Measurements from ENCODE around the gene FXYD7.

FXYD7 gene

DNA sequence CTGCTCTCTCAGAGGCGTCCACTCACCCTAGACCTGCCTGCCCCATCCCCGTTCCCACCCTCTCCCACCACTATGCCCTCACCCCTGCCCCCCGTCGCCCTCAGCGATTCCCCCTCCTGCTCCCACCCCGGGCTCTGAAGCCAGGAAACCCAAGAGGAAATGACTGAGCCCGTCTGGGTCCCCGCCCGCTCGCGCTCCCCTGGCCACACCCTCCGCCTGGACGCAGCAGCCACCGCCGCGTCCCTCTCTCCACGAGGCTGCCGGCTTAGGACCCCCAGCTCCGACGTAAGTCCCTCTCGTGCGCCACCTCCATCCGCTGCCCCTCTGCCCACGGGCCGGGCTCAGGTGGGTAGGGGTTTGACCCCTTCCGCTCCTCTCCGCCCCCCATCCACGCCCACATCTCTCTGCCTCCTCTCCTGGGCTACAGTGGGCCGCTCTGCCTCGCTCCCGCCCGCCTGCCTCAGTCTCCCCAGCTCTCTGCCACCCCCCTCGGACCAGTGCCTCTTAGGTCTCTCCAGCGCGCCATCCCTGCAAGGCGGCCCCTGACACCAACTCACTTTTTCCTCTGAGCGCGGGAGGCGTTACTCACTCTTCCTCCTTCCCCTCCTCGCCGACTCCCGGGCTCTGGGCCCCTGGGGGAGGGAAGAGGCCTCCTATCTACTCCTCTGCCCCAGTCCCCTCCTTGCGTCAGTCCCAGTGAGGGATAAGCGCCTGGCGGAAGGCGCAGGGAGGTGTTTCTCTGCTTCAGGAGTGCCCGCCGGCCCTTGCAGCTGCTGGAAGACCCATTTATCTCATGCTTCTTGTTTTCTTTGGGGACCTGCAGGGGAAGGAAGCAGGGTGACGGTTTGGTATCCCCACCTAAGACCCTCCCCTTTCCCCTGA lies 11.7 kb downstream of the FXYD7 start, which contains the start of gene FXYD5:
FXYD5 (plus strand) TSS at position 211 of the 882 bp plus-strand sequence. CDS start 816 bp downstream, outside the sequence.
- no peaks in the 10 kb centered on the region for H3K27me3 ChIP-seq (replicated peaks)
- peak; percentile 56 for DNase-seq
- H3K4me3 ChIP-seq (ENCODE audit: low read depth, low read length): peak within 1 kb of the TSS; percentile 88
- TF ChIP-seq, protein P1, sequence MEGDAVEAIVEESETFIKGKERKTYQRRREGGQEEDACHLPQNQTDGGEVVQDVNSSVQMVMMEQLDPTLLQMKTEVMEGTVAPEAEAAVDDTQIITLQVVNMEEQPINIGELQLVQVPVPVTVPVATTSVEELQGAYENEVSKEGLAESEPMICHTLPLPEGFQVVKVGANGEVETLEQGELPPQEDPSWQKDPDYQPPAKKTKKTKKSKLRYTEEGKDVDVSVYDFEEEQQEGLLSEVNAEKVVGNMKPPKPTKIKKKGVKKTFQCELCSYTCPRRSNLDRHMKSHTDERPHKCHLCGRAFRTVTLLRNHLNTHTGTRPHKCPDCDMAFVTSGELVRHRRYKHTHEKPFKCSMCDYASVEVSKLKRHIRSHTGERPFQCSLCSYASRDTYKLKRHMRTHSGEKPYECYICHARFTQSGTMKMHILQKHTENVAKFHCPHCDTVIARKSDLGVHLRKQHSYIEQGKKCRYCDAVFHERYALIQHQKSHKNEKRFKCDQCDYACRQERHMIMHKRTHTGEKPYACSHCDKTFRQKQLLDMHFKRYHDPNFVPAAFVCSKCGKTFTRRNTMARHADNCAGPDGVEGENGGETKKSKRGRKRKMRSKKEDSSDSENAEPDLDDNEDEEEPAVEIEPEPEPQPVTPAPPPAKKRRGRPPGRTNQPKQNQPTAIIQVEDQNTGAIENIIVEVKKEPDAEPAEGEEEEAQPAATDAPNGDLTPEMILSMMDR (IDR thresholded peaks at IDR 0.05; ENCODE audit: low read depth, low read length, missing control alignments): peak; percentile 36
- in situ Hi-C loops (cut with HindIII; ENCODE audit: low pct_ligation_motif_present, low sequenced_read_pairs): no loop called here
- peak within 1 kb of the TSS; percentile 53 for H3K27ac ChIP-seq
- peaks cover 12% of the 10 kb centered on the region for H3K36me3 ChIP-seq (replicated peaks)

DNA sequence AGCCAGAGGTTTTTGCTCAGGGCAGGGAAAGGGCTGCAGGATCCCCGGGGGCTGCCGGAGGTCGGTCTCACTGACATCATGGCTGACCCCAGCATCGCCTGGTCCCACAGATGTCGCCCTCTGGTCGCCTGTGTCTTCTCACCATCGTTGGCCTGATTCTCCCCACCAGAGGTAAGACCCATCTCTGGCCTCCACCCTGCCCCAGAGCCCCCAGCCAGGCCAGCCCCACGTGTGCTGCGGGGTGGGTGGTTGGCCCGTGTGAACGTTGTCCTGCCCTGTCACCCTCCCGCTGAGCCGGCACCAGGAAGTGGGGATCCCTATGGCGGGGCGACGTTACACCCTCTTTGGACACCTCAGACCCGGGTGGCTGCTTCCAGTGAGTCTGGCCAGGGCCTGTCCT lies 12.4 kb downstream of the FXYD7 start:
- DNase-seq: no peak
- Histone ChIP-seq H3K27ac (no peak overlapping the region), H3K4me3 (ENCODE audit: low read depth, low read length) (peak overlapping the region; percentile 88), H3K27me3 (replicated peaks) (no peaks in the 10 kb centered on the region), H3K36me3 (replicated peaks) (peaks cover 14% of the 10 kb centered on the region)
- TF ChIP-seq, protein P1 (IDR thresholded peaks at IDR 0.05; ENCODE audit: low read depth, low read length, missing control alignments): no peak
- in situ Hi-C loops (cut with HindIII; ENCODE audit: low pct_ligation_motif_present, low sequenced_read_pairs): no loop called here

DNA sequence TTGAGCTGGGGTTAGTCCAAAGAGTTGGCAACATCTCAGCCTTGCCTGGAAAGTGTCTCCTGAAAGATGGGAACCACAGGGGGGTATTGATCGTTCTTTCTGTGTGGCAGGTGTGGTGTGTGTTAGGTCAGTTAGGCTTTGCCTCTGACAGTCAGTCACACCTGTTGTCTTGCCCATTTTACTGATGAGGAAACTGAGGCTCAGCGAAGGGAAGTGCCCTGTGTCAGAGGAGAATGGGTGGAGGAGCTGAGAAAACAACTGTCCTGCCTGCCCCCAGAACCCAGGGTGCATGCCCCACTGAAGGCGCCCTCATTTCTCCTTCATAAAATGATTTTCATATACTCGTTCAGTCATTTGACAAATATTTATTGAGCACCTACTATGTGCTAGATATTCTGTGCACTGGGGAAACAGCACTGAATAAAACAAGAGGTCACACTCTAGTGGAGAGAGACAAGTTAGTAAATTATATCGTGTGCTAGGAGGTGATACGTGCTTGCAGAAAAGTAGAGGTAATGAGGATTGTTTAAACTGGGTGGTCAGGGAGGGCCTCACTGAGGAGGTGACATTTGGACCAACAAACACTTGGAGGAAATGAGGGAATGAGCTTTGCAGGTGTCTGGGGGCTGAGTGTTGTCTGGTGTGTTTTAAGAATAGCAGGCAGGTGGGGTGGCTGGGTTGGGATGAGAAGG lies 13.1 kb downstream of the FXYD7 start:
- no peaks in the 10 kb centered on the region for H3K27me3 ChIP-seq (replicated peaks)
- peak overlapping the region; percentile 88 for H3K4me3 ChIP-seq (ENCODE audit: low read depth, low read length)
- DNase-seq: no peak
- peaks cover 16% of the 10 kb centered on the region for H3K36me3 ChIP-seq (replicated peaks)
- in situ Hi-C loops (cut with HindIII; ENCODE audit: low pct_ligation_motif_present, low sequenced_read_pairs): no loop called here
- H3K27ac ChIP-seq: no peak overlapping the region
- TF ChIP-seq, protein P1 (IDR thresholded peaks at IDR 0.05; ENCODE audit: low read depth, low read length, missing control alignments): no peak

DNA sequence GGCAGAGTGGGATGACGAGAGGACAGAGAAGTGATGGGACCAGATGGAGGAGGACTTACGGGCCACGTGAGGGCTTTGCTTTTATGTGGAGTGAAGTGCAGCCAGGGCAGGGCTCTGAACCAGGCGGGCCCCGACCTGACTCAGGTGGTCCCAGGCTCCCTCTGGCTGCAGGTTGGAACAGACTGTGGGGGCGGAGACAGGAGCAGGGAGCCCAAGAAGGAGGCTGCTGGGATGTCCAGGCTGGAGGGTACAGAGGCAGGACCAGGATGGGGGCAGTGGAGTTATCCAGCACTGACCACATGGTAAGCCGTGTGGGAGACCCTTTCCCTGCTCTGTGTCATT lies 13.6 kb downstream of the FXYD7 start:
- Histone ChIP-seq H3K4me3 (ENCODE audit: low read depth, low read length) (no peak overlapping the region), H3K36me3 (replicated peaks) (peaks cover 22% of the 10 kb centered on the region), H3K27me3 (replicated peaks) (no peaks in the 10 kb centered on the region), H3K27ac (no peak overlapping the region)
- no peak for DNase-seq
- TF ChIP-seq, protein P1 (IDR thresholded peaks at IDR 0.05; ENCODE audit: low read depth, low read length, missing control alignments): no peak
- in situ Hi-C loops (cut with HindIII; ENCODE audit: low pct_ligation_motif_present, low sequenced_read_pairs): no loop called here

DNA sequence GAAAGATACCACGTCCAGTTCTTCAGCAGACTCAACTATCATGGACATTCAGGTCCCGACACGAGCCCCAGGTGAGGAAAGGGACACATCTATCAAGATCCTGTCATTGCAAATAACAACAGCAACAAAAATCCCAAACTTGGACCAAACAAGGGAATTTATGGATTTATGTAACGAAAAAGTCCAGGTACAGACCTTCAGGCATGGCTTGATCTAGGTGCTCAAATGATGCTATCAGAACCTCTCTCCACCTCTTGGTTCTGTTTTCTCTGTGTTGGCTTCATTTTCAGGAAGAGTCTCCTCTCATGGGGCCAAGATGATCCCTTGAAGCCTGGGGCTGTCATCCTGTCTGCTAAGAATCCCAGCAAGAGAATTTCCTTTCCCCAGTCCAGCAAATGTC lies 14.4 kb downstream of the FXYD7 start:
- TF ChIP-seq, protein P1 (IDR thresholded peaks at IDR 0.05; ENCODE audit: low read depth, low read length, missing control alignments): no peak
- H3K36me3 ChIP-seq (replicated peaks): peaks cover 26% of the 10 kb centered on the region
- no peak overlapping the region for H3K4me3 ChIP-seq (ENCODE audit: low read depth, low read length)
- H3K27ac ChIP-seq: no peak overlapping the region
- no peak for DNase-seq
- in situ Hi-C loops (cut with HindIII; ENCODE audit: low pct_ligation_motif_present, low sequenced_read_pairs): no loop called here
- H3K27me3 ChIP-seq (replicated peaks): no peaks in the 10 kb centered on the region
